Erythroblast (primary cell): ENCODE data around the gene RORC.
A peak's percentile ranks its signal among the peaks of the same experiment; 100 is the strongest.
"Not testable (repeated sequence)": the region's sequence is repeated elsewhere in the genome, so short reads cannot be mapped to it uniquely, and the experiment has no call there.

ENCODE experiments used
- DNase-seq, 2 experiments: peaks; one replicate each; lab custom pipeline; 2025; lab: John Stamatoyannopoulos, UW
- GATA1 ChIP-seq: IDR thresholded peaks from 2 replicates; pipeline ENCODE4 v1.6.1; 2011; ENCODE audit warnings: low read depth, mild to moderate bottlenecking, control low read depth, low read length, moderate library complexity
- POLR2A ChIP-seq: IDR thresholded peaks from 2 replicates; pipeline ENCODE4 v1.6.1; 2011; ENCODE audit warnings: mild to moderate bottlenecking, low read length

Gene RORC

GRCh38 chr1:151831605-151832004, at the start of gene RORC:
RORC (minus strand) TSS chr1:151831802; CDS start chr1:151831764, 38 bp downstream.
- DNase-seq, result no peak
- no peak for TF ChIP-seq POLR2A
- no peak for TF ChIP-seq GATA1

DNA sequence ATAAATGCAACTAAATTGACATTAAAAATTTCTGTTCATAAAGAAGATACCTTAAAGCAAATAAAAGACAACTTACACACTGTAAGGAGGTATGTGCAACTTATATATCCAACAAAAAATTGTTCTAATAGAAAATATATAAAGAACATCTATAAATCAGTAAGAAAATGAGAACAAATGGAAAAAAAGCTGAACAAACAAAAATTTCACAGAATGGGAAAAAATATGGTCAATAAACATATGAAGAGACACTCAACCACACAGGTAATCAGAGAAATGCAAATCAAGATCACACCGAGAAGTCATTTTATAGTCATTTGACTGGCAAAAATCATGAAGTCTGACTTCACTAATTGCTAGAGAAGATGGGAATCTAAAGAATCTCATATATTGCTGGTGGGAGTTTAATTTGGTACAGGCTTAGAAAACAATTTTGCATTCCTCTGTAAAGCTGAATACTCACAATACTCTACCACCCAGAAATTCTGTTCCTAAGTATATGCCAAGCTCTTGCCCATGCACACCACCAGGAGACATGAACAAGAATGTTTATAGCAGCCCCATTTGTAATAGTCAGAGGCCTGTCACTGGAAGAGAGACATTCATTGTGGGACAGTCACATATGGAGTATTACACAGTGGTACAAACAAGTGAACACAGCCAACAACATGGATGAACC, 44.0 kb upstream of the RORC start:
- TF ChIP-seq POLR2A (no peak), GATA1 (no peak)
- DNase-seq, result no peak

DNA sequence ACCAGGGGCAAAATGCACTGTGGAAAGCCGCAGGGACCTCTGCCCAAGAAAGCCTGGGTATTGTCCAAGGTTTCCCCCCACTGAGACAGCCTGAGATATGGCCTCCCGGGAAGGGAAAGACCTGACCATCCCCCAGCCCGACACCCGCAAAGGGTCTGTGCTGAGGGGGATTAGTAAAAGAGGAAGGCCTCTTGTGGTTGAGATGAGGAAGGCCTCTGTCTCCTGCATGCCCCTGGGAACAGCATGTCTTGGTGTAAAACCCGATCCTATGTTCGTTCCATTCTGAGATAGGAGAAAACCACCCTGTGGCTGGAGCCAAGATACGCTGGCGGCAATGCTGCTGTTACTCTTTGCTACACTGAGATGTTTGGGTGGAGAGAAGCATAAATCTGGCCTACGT, 41.2 kb upstream of the RORC start:
- DNase-seq, result not testable (repeated sequence)

DNA sequence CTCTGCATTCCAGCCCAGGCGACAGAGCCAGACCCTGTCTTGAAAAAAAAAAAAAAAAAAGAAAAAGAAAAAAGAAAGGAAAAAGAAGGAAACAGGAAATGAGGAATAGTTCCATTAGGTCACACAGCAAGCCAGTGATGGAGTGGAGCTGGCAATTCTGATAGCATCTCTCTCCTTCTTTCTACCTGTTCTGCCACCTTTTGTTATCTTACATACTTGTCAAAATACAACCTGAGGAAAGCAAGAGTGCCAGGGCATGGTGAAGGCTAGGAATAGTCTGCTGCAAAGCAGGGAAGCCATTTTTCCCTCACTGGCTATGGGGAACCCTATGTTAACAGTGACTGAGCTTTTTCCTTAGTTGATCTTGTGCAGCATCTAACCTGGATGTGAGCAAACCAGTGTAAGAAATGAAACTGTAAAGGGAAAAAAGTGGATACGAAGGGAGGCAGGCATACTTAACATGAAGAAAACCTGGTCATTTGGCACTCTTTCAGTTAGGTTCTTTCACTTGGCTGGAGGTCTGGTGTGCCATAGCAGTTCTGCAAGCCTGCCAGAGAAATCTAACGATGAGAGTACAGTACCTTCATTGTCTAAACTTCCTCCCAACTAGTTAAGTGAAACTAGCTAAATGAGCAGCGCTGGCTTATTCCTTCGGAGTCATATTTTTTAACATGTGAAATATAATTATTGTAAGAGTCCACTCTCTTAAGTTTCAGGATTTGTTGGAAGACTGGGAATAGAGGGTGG, 39.9 kb upstream of the RORC start:
- no peak for DNase-seq
- TF ChIP-seq POLR2A (no peak), GATA1 (no peak)

DNA sequence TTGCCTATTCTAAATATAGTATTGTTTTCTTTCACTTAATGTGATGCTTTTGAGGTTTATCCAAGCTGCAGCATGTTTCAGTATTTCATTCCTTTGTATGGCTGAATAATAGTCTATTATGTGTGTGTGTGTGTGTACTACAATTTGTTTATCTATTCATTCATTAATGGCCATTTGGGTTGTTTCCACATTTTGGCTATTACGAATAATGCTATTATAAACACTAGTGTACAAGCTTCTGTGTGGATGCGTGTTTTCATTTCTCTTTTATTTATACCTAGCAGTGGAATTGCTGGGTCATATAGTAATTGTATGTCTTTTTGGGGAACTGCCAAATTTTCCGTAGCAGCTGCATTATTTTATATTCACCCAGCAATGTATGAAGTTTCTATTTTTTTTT, 36.9 kb upstream of the RORC start:
- no peak for TF ChIP-seq GATA1
- TF ChIP-seq POLR2A, result no peak
- DNase-seq, result no peak

- peak in 1 of 2 experiments; percentile 27 for DNase-seq
- no peak for TF ChIP-seq POLR2A
- no peak for TF ChIP-seq GATA1
These were observed 36.3 kb upstream of the RORC start for GRCh38 chr1:151867765-151868411.

DNA sequence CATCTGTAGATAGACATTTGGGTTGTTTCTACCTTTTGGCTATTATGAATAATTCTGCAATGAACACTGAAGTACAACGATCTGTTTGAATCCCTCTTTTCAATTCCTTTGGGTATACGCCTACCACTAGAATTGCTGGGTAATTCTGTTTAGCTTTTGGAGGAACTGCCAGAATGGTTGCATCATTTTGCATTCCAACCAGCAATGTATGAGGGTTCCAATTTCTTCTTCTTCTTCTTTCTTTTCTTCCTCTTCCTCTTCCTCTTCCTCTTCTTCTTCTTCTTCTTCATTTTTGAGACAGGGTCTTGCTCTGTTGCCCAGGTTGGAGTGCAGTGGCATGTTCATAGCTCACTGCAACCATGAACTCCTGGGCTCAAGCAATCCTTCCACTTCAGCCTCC, 35.7 kb upstream of the RORC start:
- DNase-seq, result no peak
- TF ChIP-seq GATA1, result no peak
- TF ChIP-seq POLR2A, result no peak

- no peak for TF ChIP-seq GATA1
- no peak for TF ChIP-seq POLR2A
- no peak for DNase-seq
These were observed 32.8 kb upstream of the RORC start for GRCh38 chr1:151864411-151864810.

DNA sequence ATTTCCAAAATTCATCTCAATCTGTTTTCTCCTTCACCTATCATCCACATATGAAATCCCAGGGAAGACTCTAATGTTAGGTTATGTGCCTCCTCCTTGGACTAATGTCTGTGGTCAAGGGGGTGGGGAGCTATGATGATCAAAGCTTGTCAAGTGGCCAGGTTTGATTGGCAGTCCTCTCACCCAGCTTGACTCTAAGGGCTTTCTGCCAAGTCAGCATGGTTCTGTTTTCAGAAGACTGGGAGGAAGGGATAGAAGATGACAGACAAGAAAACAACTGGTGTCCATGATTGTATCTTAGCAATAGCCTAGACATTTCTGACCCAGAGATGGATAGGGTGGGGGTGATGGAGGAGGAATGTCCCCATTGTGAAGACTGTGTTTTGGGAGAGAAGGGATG, 31.0 kb upstream of the RORC start:
- DNase-seq, result peak; percentile 14 to 44
- TF ChIP-seq GATA1 (no peak), POLR2A (no peak)

DNA sequence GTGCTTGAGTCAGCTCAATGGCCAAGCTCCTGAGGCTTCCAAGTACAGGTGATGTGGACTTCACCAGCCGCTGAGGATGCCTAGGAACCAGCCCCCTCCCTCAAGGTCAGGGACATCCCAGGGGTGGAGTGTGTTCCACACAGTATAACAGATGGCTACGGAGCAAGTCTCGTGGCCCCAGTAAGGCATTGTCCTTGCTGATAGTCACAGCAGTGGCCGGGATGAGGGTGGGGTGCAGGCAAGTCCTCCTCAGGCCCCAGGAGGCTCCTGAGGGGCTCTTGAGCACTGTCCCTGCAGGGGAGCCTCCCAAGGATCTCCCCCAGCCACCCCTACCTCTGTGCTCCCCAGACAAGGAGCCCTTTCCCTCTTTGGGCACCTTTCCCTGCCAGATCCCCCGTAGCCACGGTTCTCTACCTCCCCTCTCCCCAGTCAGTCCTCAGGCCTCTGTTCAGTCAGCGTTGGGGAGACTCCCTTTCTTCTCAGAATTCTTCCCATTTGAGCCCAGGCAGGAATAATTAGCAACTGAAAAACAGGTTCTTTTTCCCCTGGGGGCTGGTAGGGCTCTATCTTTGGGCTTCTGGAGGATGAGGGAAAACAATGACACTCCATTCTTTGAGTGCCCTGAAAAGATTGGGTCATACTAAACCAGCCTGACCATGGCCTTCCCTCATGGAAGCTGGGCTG, 29.0 kb upstream of the RORC start:
- TF ChIP-seq POLR2A (no peak), GATA1 (no peak)
- DNase-seq, result no peak

- DNase-seq, result no peak
- TF ChIP-seq POLR2A (no peak), GATA1 (no peak)
These were observed 28.3 kb upstream of the RORC start for GRCh38 chr1:151859891-151860293.

DNA sequence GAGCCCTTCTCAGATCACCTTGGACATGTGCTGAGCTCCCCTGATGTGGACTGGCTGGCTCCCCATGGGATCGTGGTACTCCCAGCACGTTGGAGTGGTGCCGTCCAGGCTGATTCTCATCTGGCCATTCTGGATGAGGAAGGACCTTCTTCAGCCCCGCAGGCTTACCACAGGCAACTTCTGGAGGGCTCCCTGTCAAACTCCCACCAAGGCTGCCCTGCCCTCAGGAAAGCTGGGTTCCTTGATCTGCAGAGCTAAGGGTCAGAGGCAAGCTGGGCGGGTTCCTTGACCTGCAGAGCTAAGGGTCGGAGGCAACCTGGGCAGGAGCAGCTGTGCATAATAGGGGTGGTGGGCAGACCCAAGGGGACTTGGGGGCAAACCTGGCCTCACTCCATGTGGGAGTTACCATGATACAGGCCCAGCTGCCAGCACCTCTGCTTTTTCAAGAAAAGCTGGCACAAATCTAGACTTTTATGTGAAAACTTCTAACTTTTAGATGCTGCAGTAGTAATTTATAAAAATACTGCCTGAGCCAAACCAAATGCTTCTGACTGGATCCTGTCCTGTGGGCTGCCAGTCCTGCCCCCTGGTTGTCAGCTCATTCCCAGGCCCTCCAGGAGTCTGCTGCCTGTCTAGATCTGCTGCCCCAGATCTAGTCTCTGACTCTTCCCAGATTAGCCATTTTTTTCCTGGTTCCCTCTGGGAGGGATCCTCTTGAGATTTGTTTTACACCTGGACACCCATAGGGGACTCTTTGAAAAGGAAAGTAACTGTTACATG, 27.5 kb upstream of the RORC start:
- TF ChIP-seq POLR2A, result no peak
- no peak for TF ChIP-seq GATA1
- no peak for DNase-seq
